HuH-7 (cell line): Measurements from ENCODE around the gene STIP1.

Source experiments
- DNase-seq: peaks from one replicate; pipeline ENCODE4 v3.0.0; 2011; ENCODE audit warnings: low spot score

The STIP1 gene

GRCh38 chr11:64198511-64198910, 12.5 kb downstream of the STIP1 start:
- DNase-seq: no peak

GRCh38 chr11:64201543-64201942, 15.6 kb downstream of the STIP1 start:
- no peak for DNase-seq

GRCh38 chr11:64202992-64203391, 17.0 kb downstream of the STIP1 start:
- no peak for DNase-seq

- DNase-seq: no peak
These were observed 17.6 kb downstream of the STIP1 start for GRCh38 chr11:64203421-64204079.

DNA sequence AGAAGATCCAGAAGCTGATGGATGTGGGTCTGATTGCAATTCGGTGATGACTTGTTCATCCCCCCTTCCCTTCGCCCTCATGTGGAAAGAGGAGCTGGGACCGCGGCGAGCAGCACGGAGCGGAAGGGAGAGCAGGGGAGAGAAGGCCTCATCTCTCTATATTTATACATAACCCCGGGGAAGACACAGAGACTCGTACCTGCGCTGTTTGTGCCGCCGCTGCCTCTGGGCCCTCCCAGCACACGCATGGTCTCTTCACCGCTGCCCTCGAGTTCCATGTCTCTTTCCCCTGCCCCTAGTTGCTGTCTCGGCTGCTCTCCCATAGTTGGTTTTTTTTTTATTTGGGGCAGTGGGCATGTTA, 18.1 kb downstream of the STIP1 start:
- no peak for DNase-seq

DNA sequence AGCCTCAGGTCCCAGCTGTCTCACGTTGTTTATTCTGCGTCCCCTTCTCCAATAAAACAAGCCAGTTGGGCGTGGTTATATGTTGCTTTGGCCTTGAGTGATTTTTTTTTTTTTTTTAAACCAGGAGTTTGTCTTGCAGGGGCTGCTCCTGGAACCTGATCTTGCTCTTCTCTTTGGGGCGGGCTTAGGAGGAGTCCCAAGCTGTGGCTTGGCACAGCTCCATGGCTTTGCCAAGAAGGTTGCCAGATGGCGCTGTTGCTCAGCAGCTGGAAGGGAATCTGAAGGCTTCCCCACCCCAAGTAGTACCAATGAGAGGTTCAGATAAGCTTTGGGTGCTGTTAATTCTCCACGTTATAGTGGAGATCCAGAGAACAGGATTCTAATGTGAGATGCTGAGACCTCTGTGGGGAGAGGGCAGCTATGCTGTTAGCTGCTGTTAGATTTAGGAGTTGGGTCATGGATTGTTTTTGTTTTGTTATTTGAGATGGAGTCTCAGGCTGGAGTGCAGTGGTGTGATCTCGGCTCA, 18.6 kb downstream of the STIP1 start:
- peak; percentile 73 for DNase-seq

DNA sequence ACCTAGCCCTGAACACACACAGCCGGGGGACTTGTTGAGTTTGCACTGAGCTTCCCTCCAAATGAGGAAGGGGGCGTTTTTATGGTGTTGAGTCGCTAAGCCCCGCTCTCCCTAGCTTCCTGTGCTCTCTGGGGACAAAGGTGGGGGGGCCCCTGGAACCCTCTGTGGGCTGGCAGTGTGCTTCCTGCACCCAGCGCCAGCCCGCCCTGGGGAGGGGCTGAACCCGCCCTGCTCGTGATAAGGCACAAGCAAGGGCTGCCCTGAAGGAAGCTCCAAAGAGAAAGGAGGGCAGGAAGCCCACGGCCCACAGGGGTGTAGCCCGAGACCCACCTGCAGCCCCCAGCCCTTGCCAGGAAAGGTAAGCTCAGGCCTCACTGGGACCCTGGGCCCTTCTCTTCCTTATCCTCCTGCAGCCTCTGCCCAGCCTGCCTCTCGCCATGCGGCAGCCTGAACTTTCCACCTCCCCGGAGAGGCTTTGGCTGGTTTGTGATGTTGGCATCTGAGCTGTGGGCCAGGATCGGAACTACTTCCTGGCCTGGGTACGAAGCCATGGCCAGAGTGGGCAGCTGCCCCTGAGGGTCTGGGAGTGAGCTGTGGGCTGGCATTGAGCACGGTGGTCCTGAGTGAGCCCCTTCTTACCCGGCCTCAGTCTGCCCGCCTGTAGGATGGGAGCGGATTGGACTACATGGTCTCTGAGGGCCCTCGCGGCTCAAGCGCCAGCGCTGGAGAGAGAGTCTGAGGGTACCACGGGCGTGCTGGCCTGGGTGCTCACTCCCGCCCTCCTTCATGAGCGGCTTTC, 20.7 kb downstream of the STIP1 start, which contains the start of gene FERMT3:
TSS of gene FERMT3 (plus strand) at position 265 of the 799 bp plus-strand sequence. CDS start 644 bp downstream, outside the sequence.
- DNase-seq: no peak

DNA sequence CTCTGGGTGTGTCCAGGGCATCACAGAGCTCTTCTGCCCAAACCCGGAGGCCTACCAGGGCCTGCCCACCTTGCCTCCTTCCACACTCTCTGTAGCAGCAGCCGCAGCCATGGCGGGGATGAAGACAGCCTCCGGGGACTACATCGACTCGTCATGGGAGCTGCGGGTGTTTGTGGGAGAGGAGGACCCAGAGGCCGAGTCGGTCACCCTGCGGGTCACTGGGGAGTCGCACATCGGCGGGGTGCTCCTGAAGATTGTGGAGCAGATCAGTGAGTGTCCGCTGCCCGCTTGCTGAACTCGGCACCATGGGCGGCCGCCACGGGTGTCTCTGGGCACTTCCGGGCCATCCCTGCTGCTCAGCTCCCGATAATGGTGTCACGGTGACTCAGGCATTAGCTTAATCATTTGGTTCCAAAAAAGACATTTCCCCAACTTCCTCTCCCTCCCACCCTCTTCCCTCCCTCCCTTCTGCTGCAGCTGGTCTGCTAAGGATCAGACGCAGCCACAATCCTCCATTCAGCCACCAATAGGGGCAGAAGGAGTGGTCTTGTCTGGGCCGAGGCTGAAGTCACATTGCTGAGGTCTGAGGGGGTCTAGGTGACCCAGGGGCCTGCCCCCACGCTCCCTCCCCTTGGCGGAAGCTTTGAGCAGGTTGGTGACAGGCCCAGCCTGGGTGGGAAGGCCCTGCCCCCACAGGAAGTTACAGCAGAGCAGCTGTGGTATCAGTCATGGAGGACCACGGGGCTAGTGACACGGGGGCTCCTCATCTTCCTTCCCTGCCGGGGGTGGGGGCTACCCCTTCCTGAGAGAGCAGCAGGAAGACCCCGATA, 21.5 kb downstream of the STIP1 start:
- no peak for DNase-seq

GRCh38 chr11:64208086-64208795, 22.3 kb downstream of the STIP1 start:
- no peak for DNase-seq

- DNase-seq: no peak
These were observed 23.0 kb downstream of the STIP1 start for GRCh38 chr11:64208796-64209562.

DNA sequence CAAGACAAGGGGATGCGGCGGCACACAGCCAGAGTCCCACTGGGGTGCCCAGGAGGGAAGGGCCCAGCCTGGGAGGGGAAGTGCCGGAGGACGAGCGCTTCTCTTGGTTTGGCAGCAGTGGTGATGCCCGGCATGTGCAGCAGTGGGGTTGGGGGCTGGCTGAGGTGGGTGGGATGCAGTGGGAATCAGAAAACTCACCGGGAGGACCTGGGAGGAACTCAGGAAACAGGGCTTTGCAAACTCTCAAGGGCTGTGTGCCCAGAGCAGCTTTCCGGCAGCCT, 23.5 kb downstream of the STIP1 start:
- DNase-seq: no peak

DNA sequence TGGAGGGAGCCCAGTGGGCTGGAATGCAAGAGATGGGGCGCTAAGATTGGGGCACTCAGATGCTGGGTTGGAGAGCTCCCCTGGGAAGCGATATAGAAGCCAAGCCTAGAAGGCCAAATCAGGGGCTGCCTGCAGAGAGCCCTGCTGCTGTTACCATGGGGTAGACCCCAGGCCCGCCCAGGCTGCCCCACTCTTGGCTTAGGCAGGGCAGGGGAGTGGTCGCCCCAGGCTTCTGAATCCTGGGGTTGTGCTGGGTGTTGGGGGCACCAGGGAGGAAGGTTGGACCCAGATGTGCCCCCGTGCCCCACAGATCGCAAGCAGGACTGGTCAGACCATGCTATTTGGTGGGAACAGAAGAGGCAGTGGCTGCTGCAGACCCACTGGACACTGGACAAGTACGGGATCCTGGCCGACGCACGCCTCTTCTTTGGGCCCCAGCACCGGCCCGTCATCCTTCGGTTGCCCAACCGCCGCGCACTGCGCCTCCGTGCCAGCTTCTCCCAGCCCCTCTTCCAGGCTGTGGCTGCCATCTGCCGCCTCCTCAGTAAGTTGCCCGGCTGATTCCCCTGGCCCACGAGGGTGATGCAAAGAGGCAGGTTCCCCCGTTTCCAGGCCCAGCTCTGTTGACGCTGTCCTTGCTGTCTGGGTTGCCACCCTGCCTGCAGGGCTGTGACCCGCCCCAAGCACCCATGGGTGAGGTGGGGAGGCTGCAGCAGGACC, 24.5 kb downstream of the STIP1 start:
- no peak for DNase-seq

GRCh38 chr11:64211181-64211872, 25.4 kb downstream of the STIP1 start:
- no peak for DNase-seq

DNA sequence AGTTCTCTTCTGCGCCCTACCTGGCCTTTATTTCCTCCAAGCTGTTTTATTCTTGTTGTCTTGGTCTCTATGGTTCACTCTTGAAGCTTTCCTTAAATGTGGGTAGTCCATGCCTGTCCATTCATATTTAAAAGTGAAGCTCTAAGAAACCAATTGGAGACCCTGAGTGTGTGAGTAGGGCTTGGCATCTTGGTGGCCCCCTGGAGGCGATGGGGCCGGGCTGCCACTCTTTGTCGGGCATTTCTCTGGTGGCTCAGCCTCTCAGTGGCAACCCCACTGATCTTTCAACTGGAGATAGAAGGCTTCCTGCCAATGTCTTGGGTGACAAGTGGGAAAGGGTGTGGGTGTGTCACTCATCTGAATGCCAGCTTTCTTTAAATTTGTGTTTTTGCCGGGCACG, 30.9 kb downstream of the STIP1 start:
- no peak for DNase-seq

GRCh38 chr11:64218628-64219353, 32.8 kb downstream of the STIP1 start:
- DNase-seq: no peak

GRCh38 chr11:64219354-64219684, 33.3 kb downstream of the STIP1 start:
- DNase-seq: no peak

DNA sequence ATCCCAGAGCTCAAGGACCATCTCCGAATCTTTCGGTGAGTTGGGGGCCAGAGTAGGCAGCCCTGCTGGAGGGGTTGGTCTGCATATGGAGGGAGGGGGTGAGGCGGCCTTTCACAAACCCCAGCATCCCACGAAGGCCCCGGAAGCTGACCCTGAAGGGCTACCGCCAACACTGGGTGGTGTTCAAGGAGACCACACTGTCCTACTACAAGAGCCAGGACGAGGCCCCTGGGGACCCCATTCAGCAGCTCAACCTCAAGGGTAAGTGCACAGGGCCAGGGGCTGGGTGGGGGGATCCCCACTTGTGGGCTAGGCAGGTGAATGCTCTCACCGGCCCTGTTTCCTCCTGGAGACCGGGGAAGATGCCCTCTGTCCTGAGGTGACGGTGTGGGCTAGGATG, 33.8 kb downstream of the STIP1 start:
- no peak for DNase-seq

GRCh38 chr11:64220271-64220670, 34.3 kb downstream of the STIP1 start:
- no peak for DNase-seq

- no peak for DNase-seq
These were observed 34.8 kb downstream of the STIP1 start for GRCh38 chr11:64220798-64221197.

DNA sequence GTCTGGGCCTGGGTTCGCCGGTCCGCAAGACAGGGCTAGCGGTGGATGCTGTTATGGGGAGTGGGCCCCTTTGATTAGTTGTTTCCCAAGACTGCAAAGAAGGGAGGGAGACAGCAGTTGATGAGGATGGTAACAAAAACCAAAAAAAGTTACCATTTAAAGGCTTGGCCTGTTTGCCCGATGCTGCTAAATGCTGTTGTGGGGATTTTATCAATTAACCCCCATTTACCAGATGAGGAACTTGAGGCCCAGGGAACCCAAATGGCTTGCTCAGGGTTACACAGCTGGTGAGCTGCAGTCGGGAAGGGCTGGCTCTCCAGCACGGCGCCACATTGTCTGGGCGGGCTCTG, 36.7 kb downstream of the STIP1 start:
- DNase-seq: no peak
